Measurements from ENCODE around the gene NOL11.

DNA sequence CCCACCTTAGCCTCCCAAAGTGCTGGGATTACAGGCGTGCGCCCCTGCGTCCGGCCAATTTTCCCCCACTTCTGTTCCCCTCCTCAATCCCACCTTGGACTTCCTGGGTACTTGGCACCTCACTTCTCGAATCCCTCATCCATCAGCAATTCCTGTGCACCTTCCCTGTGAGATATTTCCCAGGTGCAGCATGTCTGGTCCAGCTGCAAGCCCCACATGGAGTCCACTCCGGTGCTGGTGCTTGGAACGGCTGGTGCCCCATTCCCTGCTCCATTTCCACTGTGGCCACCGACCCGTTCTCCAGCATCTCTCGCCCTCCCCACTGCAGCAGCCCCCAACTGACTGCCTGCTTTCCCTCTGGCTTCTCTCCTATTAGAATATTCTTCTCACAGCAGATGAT lies 35.3 kb downstream of the NOL11 start:
- TF ChIP-seq CTCF (IDR thresholded peaks at IDR 0.05; ENCODE audit: low read depth, low read length, poor library complexity, severe bottlenecking) (no peak), EZH2phosphoT487 (IDR thresholded peaks at IDR 0.05; ENCODE audit: borderline replicate concordance, low read length) (no peak)

All from DOHH2 (cell line).